Mucosa of gallbladder (tissue), 1 donor: ENCODE data around the gene CD276. TPM values are rescaled to one million over a fixed set of nuclear protein-coding genes. Genes with fewer than 3 reads are reported as not detected.
"Not testable (repeated sequence)": the region's sequence is repeated elsewhere in the genome, so short reads cannot be mapped to it uniquely, and the experiment has no call there.

Source experiments
- DNase-seq: peaks from one replicate; pipeline ENCODE4 v3.0.0-alpha.2; 2020; ENCODE audit warnings: low spot score
- total RNA-seq: library from RNA; stranded (reverse); gene quantifications from one replicate; pipeline ENCODE4 v1.2.1, GENCODE V29; 2021
- donor health status: DM: no; HTN: no; CAD: no.

The CD276 gene
- total RNA-seq, 1 donor from 2014 or later: 51.9 TPM

DNA sequence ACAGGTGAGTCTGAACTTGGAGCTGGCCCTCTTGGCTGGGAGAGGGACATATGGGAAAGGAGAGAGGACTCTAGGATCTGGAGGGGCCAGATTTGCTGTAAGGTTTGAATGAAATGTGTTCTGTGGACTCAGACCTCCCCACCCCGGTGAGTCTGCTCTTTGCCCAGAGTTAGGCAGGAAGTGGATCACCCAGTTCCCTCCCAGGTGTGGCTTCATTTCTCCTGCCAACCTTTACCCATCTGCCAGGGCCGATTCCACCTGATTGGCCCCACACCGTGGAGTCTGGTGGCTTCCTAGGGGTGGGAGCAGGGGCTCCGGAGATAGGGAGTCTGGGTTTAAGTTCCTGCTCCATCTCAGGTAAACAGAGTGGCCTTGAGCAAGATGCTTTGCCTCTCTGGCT, 25.5 kb downstream of the CD276 start:
- DNase-seq: no peak

GRCh38 chr15:73710321-73710720, 26.1 kb downstream of the CD276 start:
- DNase-seq: no peak

GRCh38 chr15:73711526-73711925, 27.3 kb downstream of the CD276 start:
- DNase-seq: no peak

DNA sequence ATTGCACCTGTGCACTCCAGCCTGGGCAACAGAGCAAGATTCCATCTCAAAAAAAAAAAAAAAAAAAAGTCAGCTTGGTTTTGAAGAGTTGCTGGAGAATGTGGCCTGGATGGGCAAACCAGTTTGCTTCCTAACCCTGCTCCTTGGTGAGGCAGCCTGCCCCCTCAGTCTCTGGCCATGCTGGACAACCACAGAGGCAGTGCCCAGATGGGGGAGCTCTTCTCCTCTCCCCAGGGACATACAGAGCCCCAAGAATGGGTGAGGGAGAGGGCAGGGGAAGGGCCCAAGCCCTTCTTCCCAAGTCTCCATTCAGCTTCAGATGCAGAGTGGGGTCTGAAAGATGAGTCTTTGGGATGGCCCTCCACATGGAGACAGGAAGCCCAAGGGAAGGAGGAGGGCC, 27.9 kb downstream of the CD276 start:
- DNase-seq: no peak

DNA sequence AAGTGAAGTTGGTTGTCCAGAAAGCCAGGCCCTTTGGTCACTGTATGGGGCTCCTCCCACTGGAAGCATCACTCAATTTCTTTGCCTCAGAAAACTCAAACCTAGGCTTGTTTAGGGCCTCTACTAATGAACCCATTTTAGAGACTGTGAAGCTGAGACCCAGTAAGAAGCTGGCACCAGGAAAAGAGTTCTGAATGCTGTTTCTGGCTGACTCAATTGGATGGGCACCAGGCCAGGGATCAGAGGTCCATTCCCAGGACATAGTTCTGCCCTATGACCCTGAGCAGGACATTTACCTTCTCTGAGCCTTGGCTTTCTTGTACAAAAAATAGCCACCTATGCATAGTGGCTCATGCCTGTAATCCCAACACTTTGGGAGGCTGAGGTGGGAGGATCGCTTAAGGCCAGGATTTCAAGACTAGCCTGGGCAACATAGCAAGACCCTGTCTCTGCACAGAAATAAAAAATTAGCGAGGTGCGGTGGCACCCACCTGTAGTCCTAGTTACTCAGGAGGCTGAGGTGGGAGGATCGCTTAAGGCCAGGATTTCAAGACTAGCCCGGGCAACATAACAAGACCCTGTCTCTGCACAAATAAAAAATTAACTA, 30.6 kb downstream of the CD276 start:
- DNase-seq: no peak

- DNase-seq: no peak
These were observed 31.2 kb downstream of the CD276 start for GRCh38 chr15:73715417-73715816.

- no peak for DNase-seq
These were observed 32.2 kb downstream of the CD276 start for GRCh38 chr15:73716417-73716816.

GRCh38 chr15:73717206-73717605, 33.0 kb downstream of the CD276 start:
- DNase-seq: no peak

- DNase-seq: no peak
These were observed 33.6 kb downstream of the CD276 start for GRCh38 chr15:73717802-73718201.

- no peak for DNase-seq
These were observed 34.5 kb downstream of the CD276 start for GRCh38 chr15:73718694-73719093.

GRCh38 chr15:73722425-73722824, 38.2 kb downstream of the CD276 start:
- no peak for DNase-seq

- no peak for DNase-seq
These were observed 39.0 kb downstream of the CD276 start for GRCh38 chr15:73723191-73723590.

DNA sequence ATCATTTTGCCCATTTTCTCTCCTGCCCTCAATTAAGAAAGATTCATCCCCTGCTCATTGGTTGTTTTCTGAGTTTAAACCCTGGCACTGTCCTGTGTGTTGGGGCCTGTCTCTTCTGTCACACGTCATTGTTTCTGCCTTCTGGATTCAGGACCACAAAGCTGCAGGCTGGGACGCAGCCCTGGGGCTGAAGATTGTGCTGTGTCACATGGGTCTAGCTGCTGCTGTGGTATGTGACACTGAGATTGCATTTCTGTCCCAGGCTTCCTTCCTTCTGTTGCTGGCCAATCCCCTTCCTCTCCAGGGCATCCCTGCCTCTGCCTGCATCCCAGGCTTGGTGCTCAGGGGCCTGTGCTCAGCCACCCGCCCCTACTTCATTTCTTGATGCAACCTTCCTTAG, 40.0 kb downstream of the CD276 start:
- no peak for DNase-seq

GRCh38 chr15:73727330-73727976, 43.3 kb downstream of the CD276 start:
- no peak for DNase-seq

DNA sequence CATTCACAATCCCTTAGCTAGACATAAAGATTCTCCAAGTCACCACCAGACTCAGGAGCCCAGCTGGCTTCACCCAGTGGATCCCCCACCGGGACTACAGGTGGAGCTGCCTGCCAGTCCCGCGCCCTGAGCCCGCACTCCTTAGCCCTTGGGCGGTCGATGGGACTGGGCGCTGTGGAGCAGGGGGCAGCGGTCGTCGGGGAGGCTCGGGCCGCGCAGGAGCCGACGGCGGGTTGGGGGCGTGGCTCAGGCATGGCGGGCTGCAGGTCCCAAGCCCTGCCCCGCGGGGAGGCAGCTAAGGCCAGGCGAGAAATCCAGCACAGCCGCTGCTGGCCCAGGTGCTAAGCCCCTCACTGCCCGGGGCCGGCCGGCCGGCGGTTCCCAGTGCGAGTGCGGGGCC, 47.9 kb downstream of the CD276 start:
- DNase-seq: not testable (repeated sequence)

DNA sequence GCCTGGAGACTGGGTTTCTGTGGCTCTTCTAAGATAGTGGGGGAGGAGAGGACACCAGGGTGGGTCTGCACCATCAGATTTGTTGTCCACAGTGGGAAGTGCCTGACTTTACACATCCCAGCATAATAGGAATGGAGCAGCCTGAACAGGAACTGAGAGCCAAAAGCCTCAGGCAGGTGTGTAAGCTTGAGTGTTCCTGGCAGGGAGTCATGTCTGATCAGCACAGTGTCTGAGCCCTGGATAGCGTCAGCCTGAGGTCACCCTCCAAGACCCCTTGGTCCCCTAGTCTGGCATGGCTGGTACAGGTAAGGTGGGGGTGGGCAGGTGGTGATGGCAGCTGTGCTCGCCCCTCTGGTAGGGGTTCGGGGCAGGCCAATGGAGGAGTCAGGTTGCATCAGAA, 48.7 kb downstream of the CD276 start:
- DNase-seq: no peak

GRCh38 chr15:73737535-73737934, 53.4 kb downstream of the CD276 start:
- DNase-seq: no peak

GRCh38 chr15:73740152-73741048, 56.2 kb downstream of the CD276 start:
- no peak for DNase-seq

- DNase-seq: no peak
These were observed 57.2 kb downstream of the CD276 start for GRCh38 chr15:73741321-73741836.

DNA sequence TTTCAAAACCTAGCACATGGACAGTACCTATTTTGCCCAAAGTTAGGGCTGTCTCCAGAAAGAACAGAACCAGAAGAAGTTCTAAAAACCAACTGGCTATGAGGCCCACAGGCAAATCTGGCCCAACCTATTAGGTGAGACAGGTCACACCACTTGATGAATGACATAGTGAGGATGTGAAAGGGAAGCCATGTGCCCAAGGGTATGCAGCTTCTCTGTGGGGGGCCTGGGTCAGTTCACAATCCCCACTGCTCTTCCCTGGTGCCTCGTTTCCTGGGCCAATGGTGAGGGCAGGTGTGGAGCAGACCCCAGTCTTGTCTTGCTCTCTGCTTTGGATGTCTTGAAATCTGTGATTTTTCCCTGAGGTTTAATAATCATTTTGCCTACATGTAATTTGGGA, 60.1 kb downstream of the CD276 start:
- no peak for DNase-seq

GRCh38 chr15:73745073-73745472, 60.9 kb downstream of the CD276 start:
- DNase-seq: no peak

DNA sequence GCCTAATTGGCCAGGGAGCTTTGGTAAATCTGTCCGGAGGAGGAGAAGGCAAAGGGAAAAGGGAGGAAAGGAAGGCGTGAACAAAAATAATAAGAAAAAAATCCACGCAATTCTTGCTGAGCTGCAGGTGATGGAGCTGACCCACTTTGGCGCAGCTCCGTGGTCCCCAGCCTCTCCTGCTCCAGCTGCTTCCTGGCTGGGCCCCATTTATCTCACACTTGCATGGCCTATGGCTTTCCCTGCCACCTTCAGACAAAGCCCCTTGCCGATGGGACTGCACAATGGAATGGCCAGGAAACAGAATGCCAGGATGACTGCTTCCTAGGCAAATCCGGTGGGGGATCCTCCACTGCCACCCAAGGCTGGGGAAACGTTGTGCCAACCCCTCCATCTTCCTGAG, 62.1 kb downstream of the CD276 start:
- no peak for DNase-seq

- no peak for DNase-seq
These were observed 62.7 kb downstream of the CD276 start for GRCh38 chr15:73746883-73747282.
